HCT116 (cell line): ENCODE measurements around the gene MTG1. TPM values are rescaled to one million over a fixed set of nuclear protein-coding genes. Genes with fewer than 3 reads are reported as not detected.

Experiments
- ATAC-seq: fragments of 200-7000 bp; cut with Tn5 transposase; 2 replicates; pipeline ENCODE4 v1.9.1; 2020; ENCODE audit warnings: mild to moderate bottlenecking, moderate library complexity
- BruUV-seq: library from RNA; stranded (reverse); fragments of 400-500 nt; replicated peaks from 2 replicates; lab custom pipeline; 2021; lab: Mats Ljungman, UMichigan
- CTCF ChIA-PET: fragments of 300-600 bp; sonication (Branson Sonifier 250); formaldehyde crosslinking; loops from one replicate; lab custom pipeline; 2021; ENCODE audit warnings: antibody characterized with exemption; lab: Charles Lee
- POLR2A ChIA-PET: fragments of 300-600, 350-600 bp; sonication (Branson Sonifier 250); formaldehyde crosslinking; loops from one replicate; lab custom pipeline; 2021; ENCODE audit warnings: antibody characterized with exemption; lab: Charles Lee
- RAD21 ChIA-PET, 2 experiments: fragments of 300-600 bp; sonication (Branson Sonifier 250); formaldehyde crosslinking; loops; one replicate each; lab custom pipeline; 2023; ENCODE audit warnings: low total read pairs in 2 of 2; ENCODE audit not compliant: uncharacterized antibody in 2 of 2, unreplicated experiment in 2 of 2, low non-redundant PET in 1 of 2; lab: Charles Lee
- DNase-seq: peaks from one replicate; pipeline ENCODE4 v3.0.0-alpha.2; 2010; ENCODE audit warnings: low read depth, low spot score
- H2AFZ ChIP-seq: fragments of 200-600 bp; shearing (Covaris generic), sonication (generic); 2 replicates; pipeline ENCODE4 v1.6.1; 2017; ENCODE audit warnings: low read depth, mixed run types, mixed read lengths, antibody characterized with exemption, low read length; ENCODE audit not compliant: poor library complexity, severe bottlenecking
- H3K27ac ChIP-seq: 2 replicates; pipeline ENCODE4 v1.5.1; 2012; ENCODE audit warnings: low read depth, low read length
- H3K27me3 ChIP-seq: fragments of 200-600 bp; sonication (generic); 2 replicates; pipeline ENCODE4 v1.6.1; 2016; ENCODE audit warnings: mixed run types, low read length, mixed read lengths; ENCODE audit not compliant: insufficient read depth
- H3K36me3 ChIP-seq, 2 experiments: fragments of 200-500 bp in 1 of 2; fragments of 200-600 bp in 1 of 2; sonication (Bioruptor generic) in 1 of 2; sonication (generic) in 1 of 2; 2 replicates each; pipeline versions ENCODE4 v1.5.1 to v1.6.1; 2014 to 2016; ENCODE audit warnings: low read length in 2 of 2, inconsistent platforms in 1 of 2, mixed read lengths in 1 of 2, mixed run types in 1 of 2; ENCODE audit not compliant: insufficient read depth in 2 of 2, control insufficient read depth in 1 of 2
- H3K4me1 ChIP-seq, 2 experiments: fragments of 200-600 bp in 1 of 2; sonication (generic) in 1 of 2; 2 replicates each; pipeline versions ENCODE4 v1.5.1 to v1.6.1; 2012 to 2017; ENCODE audit warnings: low read length in 2 of 2, inconsistent platforms in 1 of 2, mild to moderate bottlenecking in 1 of 2, mixed read lengths in 1 of 2, mixed run types in 1 of 2, moderate library complexity in 1 of 2; ENCODE audit not compliant: insufficient read depth in 2 of 2, control insufficient read depth in 1 of 2
- H3K4me2 ChIP-seq: fragments of 200-600 bp; sonication (generic); 2 replicates; pipeline ENCODE4 v1.6.1; 2017; ENCODE audit warnings: mixed run types, low read length, mixed read lengths
- H3K4me3 ChIP-seq, 2 experiments: fragments of 200-600 bp in 1 of 2; sonication (generic) in 1 of 2; replicated peaks in 1 of 2; 2 replicates each; pipeline ENCODE4 v1.5.1; 2011 to 2016; ENCODE audit warnings: low read length in 2 of 2, control low read depth in 1 of 2, low read depth in 1 of 2, mild to moderate bottlenecking in 1 of 2, mixed read lengths in 1 of 2, mixed run types in 1 of 2
- H3K79me2 ChIP-seq: fragments of 200-600 bp; sonication (generic); 2 replicates; pipeline ENCODE4 v1.6.1; 2017; ENCODE audit warnings: mild to moderate bottlenecking, mixed run types, low read length, moderate library complexity, mixed read lengths; ENCODE audit not compliant: insufficient read depth
- H3K9ac ChIP-seq: fragments of 200-600 bp; sonication (generic); 2 replicates; pipeline ENCODE4 v1.6.1; 2016; ENCODE audit warnings: low read length, mixed read lengths
- H3K9me2 ChIP-seq: fragments of 200-600 bp; sonication (generic), shearing (Covaris generic); 2 replicates; pipeline ENCODE4 v1.6.1; 2017; ENCODE audit warnings: mixed run types, mild to moderate bottlenecking, moderate library complexity; ENCODE audit not compliant: insufficient read depth
- H3K9me3 ChIP-seq, 2 experiments: fragments of 200-500 bp in 1 of 2; fragments of 200-600 bp in 1 of 2; sonication (Bioruptor generic) in 1 of 2; sonication (generic) in 1 of 2; 2 replicates each; pipeline ENCODE4 v1.6.1; 2014 to 2017; ENCODE audit warnings: low read length in 2 of 2, mixed read lengths in 2 of 2, inconsistent platforms in 1 of 2, low read depth in 1 of 2, mild to moderate bottlenecking in 1 of 2, mixed run types in 1 of 2, moderate library complexity in 1 of 2; ENCODE audit not compliant: control insufficient read depth in 1 of 2, insufficient read depth in 1 of 2
- H4K20me1 ChIP-seq: fragments of 200-600 bp; sonication (generic), shearing (Covaris generic); 2 replicates; pipeline ENCODE4 v1.6.1; 2017; ENCODE audit warnings: mixed run types, mild to moderate bottlenecking, moderate library complexity; ENCODE audit not compliant: insufficient read depth
- CBX3 ChIP-seq: IDR thresholded peaks from 2 replicates; pipeline ENCODE4 v1.6.1; 2012; ENCODE audit warnings: low read depth
- RAD21 ChIP-seq: IDR thresholded peaks from 2 replicates; pipeline ENCODE4 v1.6.1; 2012; ENCODE audit warnings: low read depth, mild to moderate bottlenecking
- REST ChIP-seq: IDR thresholded peaks from 2 replicates; pipeline ENCODE4 v1.6.1; 2012; ENCODE audit warnings: low read depth
- SP1 ChIP-seq: IDR thresholded peaks from 2 replicates; pipeline ENCODE4 v1.6.1; 2012; ENCODE audit warnings: low read depth
- TCF7L2 ChIP-seq: IDR thresholded peaks from 2 replicates; pipeline ENCODE4 v1.7.0; 2011; ENCODE audit warnings: borderline replicate concordance, inconsistent platforms; ENCODE audit not compliant: insufficient read depth, insufficient read length; ENCODE audit errors: extremely low read depth
- ZBTB33 ChIP-seq: IDR thresholded peaks from 2 replicates; pipeline ENCODE4 v1.6.1; 2011; ENCODE audit warnings: mild to moderate bottlenecking, low read length, moderate library complexity; ENCODE audit not compliant: insufficient replicate concordance; ENCODE audit errors: extremely low read depth
- intact Hi-C: fragments of 100-400 bp; cut with micrococcal nuclease; formaldehyde crosslinking; loops from 2 replicates; pipeline ENCODE4 v1.10.0; 2022
- total RNA-seq: library from RNA; stranded (reverse); gene quantifications from one replicate; pipeline ENCODE4 v1.2.1, GENCODE V29; 2021; ENCODE audit not compliant: unreplicated experiment
- TF ChIP-seq, protein P1 (sequence below), 3 experiments: fragments of 200-600 bp in 1 of 3; sonication (generic) in 1 of 3; IDR thresholded peaks in 2 of 3; conservative IDR thresholded peaks in 1 of 3; 2 replicates each; pipeline ENCODE4 v1.5.1; 2012 to 2017; ENCODE audit warnings: low read depth in 2 of 3, low read length in 2 of 3, antibody characterized with exemption in 1 of 3, borderline replicate concordance in 1 of 3, control low read depth in 1 of 3, mild to moderate bottlenecking in 1 of 3, mixed read lengths in 1 of 3, mixed run types in 1 of 3, moderate library complexity in 1 of 3; ENCODE audit not compliant: insufficient read depth in 1 of 3

MTG1 gene
- total RNA-seq, 1 experiment from 2014 or later, result 23.1 TPM

GRCh38 chr10:133456041-133456951, 62.3 kb downstream of the MTG1 start:
- no peaks in the 10 kb centered on the region for H3K79me2 ChIP-seq
- no peak overlapping the region for H3K27ac ChIP-seq
- no peak overlapping the region for H3K4me3 ChIP-seq
- H3K4me2 ChIP-seq, result no peak overlapping the region
- H2AFZ ChIP-seq, result no peak overlapping the region
- no peaks in the 10 kb centered on the region for H3K9me2 ChIP-seq
- no peaks in the 10 kb centered on the region for H3K9me3 ChIP-seq
- no peaks in the 10 kb centered on the region for H3K4me1 ChIP-seq
- ATAC-seq (no peak), DNase-seq (no peak)
- ChIA-PET CTCF (no interaction called here), POLR2A (no interaction called here), RAD21 (no interaction called here)
- H3K27me3 ChIP-seq, result no peaks in the 10 kb centered on the region
- H3K9ac ChIP-seq, result no peak overlapping the region
- BruUV-seq, result no TSS peak
- intact Hi-C loops, result no loop called here
- no peaks in the 10 kb centered on the region for H4K20me1 ChIP-seq
- H3K36me3 ChIP-seq, result no peaks in the 10 kb centered on the region
- no peak for TF ChIP-seq SP1
- TF ChIP-seq, protein P1, sequence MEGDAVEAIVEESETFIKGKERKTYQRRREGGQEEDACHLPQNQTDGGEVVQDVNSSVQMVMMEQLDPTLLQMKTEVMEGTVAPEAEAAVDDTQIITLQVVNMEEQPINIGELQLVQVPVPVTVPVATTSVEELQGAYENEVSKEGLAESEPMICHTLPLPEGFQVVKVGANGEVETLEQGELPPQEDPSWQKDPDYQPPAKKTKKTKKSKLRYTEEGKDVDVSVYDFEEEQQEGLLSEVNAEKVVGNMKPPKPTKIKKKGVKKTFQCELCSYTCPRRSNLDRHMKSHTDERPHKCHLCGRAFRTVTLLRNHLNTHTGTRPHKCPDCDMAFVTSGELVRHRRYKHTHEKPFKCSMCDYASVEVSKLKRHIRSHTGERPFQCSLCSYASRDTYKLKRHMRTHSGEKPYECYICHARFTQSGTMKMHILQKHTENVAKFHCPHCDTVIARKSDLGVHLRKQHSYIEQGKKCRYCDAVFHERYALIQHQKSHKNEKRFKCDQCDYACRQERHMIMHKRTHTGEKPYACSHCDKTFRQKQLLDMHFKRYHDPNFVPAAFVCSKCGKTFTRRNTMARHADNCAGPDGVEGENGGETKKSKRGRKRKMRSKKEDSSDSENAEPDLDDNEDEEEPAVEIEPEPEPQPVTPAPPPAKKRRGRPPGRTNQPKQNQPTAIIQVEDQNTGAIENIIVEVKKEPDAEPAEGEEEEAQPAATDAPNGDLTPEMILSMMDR (IDR thresholded peaks at IDR 0.05 in 2 of 3, conservative IDR thresholded peaks at IDR 0.05 in 1 of 3; ENCODE audit: borderline replicate concordance in 1 of 3, insufficient read depth in 1 of 3, low read depth in 2 of 3, low read length in 2 of 3), result no peak

DNA sequence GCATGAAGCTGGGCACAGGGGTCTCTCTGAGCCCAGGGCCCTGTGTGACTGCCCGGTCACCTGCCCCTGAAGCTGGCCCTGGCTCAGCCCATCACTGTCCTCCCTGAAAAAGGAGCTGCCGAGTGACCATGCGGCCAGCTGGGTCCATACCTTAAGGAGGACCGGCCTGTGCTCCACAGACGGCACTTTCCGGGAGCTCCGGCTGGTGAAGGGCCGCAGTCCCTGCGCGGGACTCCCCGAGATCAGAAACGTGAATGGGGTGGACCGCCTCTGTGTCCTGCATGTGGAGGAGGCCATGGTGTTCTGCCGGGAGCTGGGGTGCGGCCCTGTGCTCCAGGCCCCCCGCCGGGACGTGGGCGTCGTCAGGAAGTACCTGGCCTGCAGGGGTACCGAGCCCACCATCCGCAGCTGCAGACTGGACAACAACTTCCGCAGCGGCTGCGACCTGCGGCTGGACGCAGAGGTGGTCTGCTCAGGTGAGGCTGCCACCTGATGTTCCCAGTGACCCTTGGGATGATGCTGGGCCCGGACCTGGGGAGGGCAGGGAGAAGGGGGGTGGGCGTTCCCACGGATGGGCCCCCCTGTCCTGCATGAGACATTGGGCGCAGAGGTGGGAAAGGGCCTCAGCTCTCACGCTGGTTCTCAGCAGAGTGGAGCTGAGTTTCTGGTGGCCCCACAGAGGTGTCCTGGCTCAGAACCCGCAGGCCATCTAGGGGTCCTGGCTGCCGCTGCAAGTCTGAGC, 63.3 kb downstream of the MTG1 start:
- ATAC-seq (no peak), DNase-seq (no peak)
- no peaks in the 10 kb centered on the region for H3K27me3 ChIP-seq
- H2AFZ ChIP-seq, result no peak overlapping the region
- ChIA-PET CTCF (no interaction called here), POLR2A (no interaction called here), RAD21 (no interaction called here)
- H3K9me2 ChIP-seq, result no peaks in the 10 kb centered on the region
- H3K27ac ChIP-seq, result no peak overlapping the region
- H3K9ac ChIP-seq, result no peak overlapping the region
- H3K4me2 ChIP-seq, result no peak overlapping the region
- no peaks in the 10 kb centered on the region for H3K36me3 ChIP-seq
- no TSS peak for BruUV-seq
- H3K79me2 ChIP-seq, result no peaks in the 10 kb centered on the region
- H3K4me1 ChIP-seq, result no peaks in the 10 kb centered on the region
- H3K4me3 ChIP-seq, result no peak overlapping the region
- intact Hi-C loops, result no loop called here
- no peaks in the 10 kb centered on the region for H3K9me3 ChIP-seq
- no peaks in the 10 kb centered on the region for H4K20me1 ChIP-seq
- no peak for TF ChIP-seq RAD21
- TF ChIP-seq ZBTB33, result no peak
- TF ChIP-seq TCF7L2, result no peak
- TF ChIP-seq REST, result no peak
- no peak for TF ChIP-seq CBX3
